H1 (cell line): ENCODE results near the gene SLC35D3. TPM values are rescaled to one million over a fixed set of nuclear protein-coding genes. Genes with fewer than 3 reads are reported as not detected.

Experiments
- CTCF ChIA-PET: fragments of 300-600 bp; sonication (Branson Sonifier 250); formaldehyde crosslinking; loops from one replicate; lab custom pipeline; 2021; ENCODE audit not compliant: partially characterized antibody; lab: Charles Lee
- POLR2A ChIA-PET: fragments of 300-600 bp; sonication (Branson Sonifier 250); formaldehyde crosslinking; loops from one replicate; lab custom pipeline; 2021; ENCODE audit warnings: inconsistent platforms; ENCODE audit not compliant: partially characterized antibody; lab: Charles Lee
- DNase-seq, 2 experiments: peaks; one replicate each; pipeline versions ENCODE4 v3.0.0 to v3.0.0-alpha.2; 2010 to 2022; ENCODE audit warnings: low spot score in 2 of 2, low read depth in 1 of 2, mixed read lengths in 1 of 2
- FAIRE-seq: peaks from 2 replicates; lab custom pipeline; 2011; peaks lifted over from hg19 to GRCh38; lab: Jason Lieb, UNC
- H2AFZ ChIP-seq: 2 replicates; pipeline ENCODE4 v1.8.1; 2012; ENCODE audit warnings: low read length, inconsistent platforms
- H2AK5ac ChIP-seq: 2 replicates; pipeline ENCODE4 v1.6.1; 2013; ENCODE audit warnings: low read depth, low read length
- H2BK120ac ChIP-seq: replicated peaks from 2 replicates; pipeline ENCODE3; 2013; ENCODE audit warnings: low read depth, low read length, inconsistent platforms
- H2BK12ac ChIP-seq: 2 replicates; pipeline ENCODE4 v1.6.1; 2013; ENCODE audit warnings: low read depth, low read length
- H2BK15ac ChIP-seq: 2 replicates; pipeline ENCODE4 v1.6.1; 2013; ENCODE audit warnings: low read length
- H2BK20ac ChIP-seq: 2 replicates; pipeline ENCODE4 v1.6.1; 2013; ENCODE audit warnings: low read length
- H2BK5ac ChIP-seq: 2 replicates; pipeline ENCODE4 v1.6.1; 2013; ENCODE audit warnings: low read depth, low read length
- H3K14ac ChIP-seq: 2 replicates; pipeline ENCODE4 v1.6.1; 2013; ENCODE audit warnings: inconsistent platforms; ENCODE audit not compliant: insufficient read length
- H3K18ac ChIP-seq: 2 replicates; pipeline ENCODE4 v1.6.1; 2013; ENCODE audit warnings: low read length; ENCODE audit errors: extremely low read depth
- H3K23ac ChIP-seq: 2 replicates; pipeline ENCODE4 v1.6.1; 2013; ENCODE audit warnings: inconsistent platforms; ENCODE audit not compliant: insufficient read length
- H3K23me2 ChIP-seq: 2 replicates; pipeline ENCODE4 v1.6.1; 2013; ENCODE audit warnings: low read depth, low read length
- H3K27ac ChIP-seq: 2 replicates; pipeline ENCODE4 v1.6.1; 2011; ENCODE audit warnings: low read depth, low read length, inconsistent platforms
- H3K27me3 ChIP-seq, 4 experiments: replicated peaks in 1 of 4; 1 replicate in 1 of 4; 2 replicates in 3 of 4; pipeline versions ENCODE4 v1.6.1 to v1.8.1; 2011 to 2013; ENCODE audit warnings: low read length in 3 of 4, mild to moderate bottlenecking in 3 of 4, inconsistent platforms in 2 of 4, mixed read lengths in 2 of 4, moderate library complexity in 1 of 4; ENCODE audit not compliant: control insufficient read depth in 3 of 4, insufficient read depth in 3 of 4; ENCODE audit errors: extremely low read depth in 1 of 4
- H3K36me3 ChIP-seq, 4 experiments: 2 replicates each; pipeline versions ENCODE4 v1.6.1 to v1.8.1; 2011 to 2013; ENCODE audit warnings: mild to moderate bottlenecking in 4 of 4, low read length in 3 of 4, moderate library complexity in 2 of 4, control low read depth in 1 of 4, inconsistent platforms in 1 of 4; ENCODE audit not compliant: insufficient read depth in 4 of 4, control insufficient read depth in 2 of 4
- H3K4ac ChIP-seq: replicated peaks from 2 replicates; pipeline ENCODE3; 2013; ENCODE audit warnings: low read length, low read depth, mixed read lengths, inconsistent platforms; ENCODE audit not compliant: insufficient read length
- H3K4me1 ChIP-seq, 4 experiments: replicated peaks in 1 of 4; 1 replicate in 1 of 4; 2 replicates in 3 of 4; pipeline versions ENCODE4 v1.6.1 to v1.8.1; 2011 to 2013; ENCODE audit warnings: low read length in 3 of 4, inconsistent platforms in 2 of 4, mixed read lengths in 1 of 4; ENCODE audit not compliant: insufficient read depth in 4 of 4, control insufficient read depth in 3 of 4
- H3K4me2 ChIP-seq, 2 experiments: 2 replicates each; pipeline versions ENCODE4 v1.6.1 to v1.8.1; 2011 to 2013; ENCODE audit warnings: low read depth in 2 of 2, low read length in 2 of 2, control low read depth in 1 of 2, inconsistent platforms in 1 of 2, mild to moderate bottlenecking in 1 of 2; ENCODE audit not compliant: insufficient read depth in 1 of 2
- H3K4me3 ChIP-seq, 4 experiments: fragments of 200-600, 300-600 bp in 1 of 4; sonication (generic), shearing (Covaris generic), sonication (Bioruptor Twin) in 1 of 4; 2 replicates each; pipeline versions ENCODE4 v1.5.1 to v1.8.1; 2011 to 2016; ENCODE audit warnings: low read length in 4 of 4, low read depth in 3 of 4, control low read depth in 2 of 4, inconsistent platforms in 2 of 4, mild to moderate bottlenecking in 2 of 4, mixed read lengths in 1 of 4, moderate library complexity in 1 of 4; ENCODE audit not compliant: insufficient read depth in 2 of 4; ENCODE audit errors: extremely low read depth in 1 of 4
- H3K56ac ChIP-seq: replicated peaks from 2 replicates; pipeline ENCODE3; 2013; ENCODE audit warnings: low read depth, mild to moderate bottlenecking, mixed read lengths, low read length, inconsistent platforms; ENCODE audit not compliant: insufficient read length
- H3K79me1 ChIP-seq: 2 replicates; pipeline ENCODE4 v1.6.1; 2013; ENCODE audit warnings: low read depth, low read length, control low read depth
- H3K79me2 ChIP-seq, 2 experiments: 2 replicates each; pipeline versions ENCODE4 v1.6.1 to v1.8.1; 2012 to 2013; ENCODE audit warnings: low read length in 2 of 2, mild to moderate bottlenecking in 2 of 2, inconsistent platforms in 1 of 2; ENCODE audit not compliant: insufficient read depth in 2 of 2, control insufficient read depth in 1 of 2
- H3K9ac ChIP-seq, 4 experiments: replicated peaks in 1 of 4; 1 replicate in 1 of 4; 2 replicates in 3 of 4; pipeline versions ENCODE4 v1.6.1 to v1.8.1; 2011 to 2013; ENCODE audit warnings: low read depth in 3 of 4, low read length in 3 of 4, control low read depth in 2 of 4, mild to moderate bottlenecking in 2 of 4, moderate library complexity in 2 of 4, inconsistent platforms in 1 of 4; ENCODE audit errors: extremely low read depth in 1 of 4
- H3K9me3 ChIP-seq, 2 experiments: 2 replicates each; pipeline versions ENCODE4 v1.6.1 to v1.8.1; 2012 to 2013; ENCODE audit warnings: mild to moderate bottlenecking in 2 of 2, moderate library complexity in 2 of 2, control low read depth in 1 of 2, inconsistent platforms in 1 of 2, low read depth in 1 of 2, low read length in 1 of 2, mixed read lengths in 1 of 2; ENCODE audit not compliant: insufficient read depth in 2 of 2
- H4K20me1 ChIP-seq, 2 experiments: replicated peaks in 1 of 2; 2 replicates each; pipeline versions ENCODE3 to v1.8.1; 2011 to 2013; ENCODE audit warnings: inconsistent platforms in 2 of 2, low read length in 2 of 2, mild to moderate bottlenecking in 1 of 2; ENCODE audit not compliant: insufficient read depth in 2 of 2, control insufficient read depth in 1 of 2
- H4K5ac ChIP-seq: 2 replicates; pipeline ENCODE4 v1.6.1; 2013; ENCODE audit warnings: low read length, low read depth, mixed read lengths, inconsistent platforms; ENCODE audit not compliant: insufficient read length
- H4K8ac ChIP-seq: 2 replicates; pipeline ENCODE4 v1.8.0; 2013; ENCODE audit warnings: mild to moderate bottlenecking, moderate library complexity, low read length, inconsistent platforms; ENCODE audit not compliant: insufficient read depth; ENCODE audit errors: extremely low read depth
- H4K91ac ChIP-seq: replicated peaks from 2 replicates; pipeline ENCODE3; 2013; ENCODE audit warnings: low read length, mixed read lengths, inconsistent platforms; ENCODE audit not compliant: insufficient read length
- BACH1 ChIP-seq: IDR thresholded peaks from 2 replicates; pipeline ENCODE4 v1.6.1; 2012; ENCODE audit warnings: low read length, improper control_type of control experiment
- KDM4A ChIP-seq: IDR thresholded peaks from one replicate; pipeline ENCODE4 v1.7.1; 2012; ENCODE audit warnings: low read depth, mild to moderate bottlenecking, moderate library complexity, low read length, inconsistent platforms; ENCODE audit not compliant: severe bottlenecking
- WGBS, 2 experiments: shearing (Covaris generic) in 1 of 2; methylation state at CpG; one replicate each; pipeline versions ENCODE4 v1.1.6 to v1.1.7; 2013 to 2015; ENCODE audit warnings: low lambda C conversion rate in 2 of 2, mixed read lengths in 2 of 2, inconsistent platforms in 1 of 2, low coverage in 1 of 2, missing lambda C conversion rate in 1 of 2; ENCODE audit not compliant: insufficient replicate concordance in 2 of 2, insufficient coverage in 1 of 2, insufficient read length in 1 of 2; ENCODE audit errors: extremely low coverage in 1 of 2, missing lambda C conversion rate in 1 of 2; 5-methylcytosine and 5-hydroxymethylcytosine counted together
- polyA plus RNA-seq, 7 experiments: library from polyadenylated mRNA; depleted of rRNA in 3 of 7; stranded (reverse) in 5 of 7; unstranded in 2 of 7; fragments of >200 nt in 5 of 7; fragments of 200-250 nt in 2 of 7; gene quantifications; 1 replicate in 5 of 7; 2 replicates in 1 of 7; 4 replicates in 1 of 7; pipeline versions ENCODE4 v1.2.1 to v1.2.3, GENCODE V29; 2011 to 2013; ENCODE audit warnings: missing spikeins in 2 of 7, mixed read lengths in 2 of 7
- total RNA-seq: library from RNA; stranded (reverse); fragmentation: NEBNext Ultra II Directional; extraction: Animal tissue kit (Norgen Biotek cat#: 25700); gene quantifications from 2 replicates; pipeline ENCODE4 v1.2.1, GENCODE V29; 2021

Gene SLC35D3
- total and polyA plus RNA-seq, 2 of the 8 experiments (the other 6 are each of a cell fraction or from before 2014, with no cell fraction given) = 0.27 to 0.39 TPM

- Histone ChIP-seq H3K9ac (peak overlapping the region in 1 of 4 experiments; percentile 39; a peak in 3 of 7 replicates), H3K56ac (no peak overlapping the region), H4K8ac (peak overlapping the region; percentile 92; the same call in 1 of the 2 replicates), H3K14ac (no peak overlapping the region), H3K4me1 (peaks cover 0 to 12% (median 10%) of the 10 kb centered on the region in 4 experiments; a peak in 5 of 7 replicates), H3K79me2 (no peaks in the 10 kb centered on the region), H4K20me1 (no peaks in the 10 kb centered on the region), H2BK12ac (peak overlapping the region; percentile 82; the same call in 1 of the 2 replicates), H3K18ac (peak overlapping the region; percentile 48; the same call in 1 of the 2 replicates), H2AK5ac (no peak overlapping the region), H3K4me2 (peak overlapping the region; percentile 88 to 99), H2AFZ (peak overlapping the region; percentile 96; the same call in 1 of the 2 replicates), H2BK15ac (peak overlapping the region; percentile 9; the same call in 1 of the 2 replicates), H2BK120ac (no peak overlapping the region), H4K5ac (no peak overlapping the region), H3K27ac (no peak overlapping the region), H2BK5ac (peak overlapping the region; percentile 71; the same call in 1 of the 2 replicates), H3K4me3 (peak overlapping the region; percentile 37 to 60 (median 48)), H4K91ac (peak overlapping the region; percentile 75), H3K23ac (no peak overlapping the region), H3K27me3 (peaks cover 30 to 53% (median 52%) of the 10 kb centered on the region in 4 experiments), H2BK20ac (peak overlapping the region; percentile 28; the same call in 1 of the 2 replicates), H3K4ac (peak overlapping the region; percentile 58), H3K23me2 (peaks cover 16% of the 10 kb centered on the region), H3K79me1 (no peaks in the 10 kb centered on the region), H3K36me3 (peaks cover 0 to 4% (median 0%) of the 10 kb centered on the region in 4 experiments; a peak in 1 of 8 replicates), H3K9me3 (peaks cover 0 to 3% of the 10 kb centered on the region in 2 experiments; a peak in 1 of 4 replicates)
- peak in 1 of 2 experiments; percentile 47 for DNase-seq
- POLR2A ChIA-PET = interaction anchor here (1.6 to 3.8 kb wide), 2 partner anchors 36 to 633 kb away, joined by 4 to 26 read pairs; partner anchors contain the start of gene BCLAF1
- TF ChIP-seq KDM4A (peak; percentile 9), BACH1 (no peak)
- CTCF ChIA-PET = interaction anchor here (0.8 to 4.6 kb wide), 11 partner anchors 9 to 343 kb away, joined by 3 to 36 read pairs (median 4); no protein-coding TSS in a partner anchor
- WGBS, 2 experiments = 17% methylated on average over 7 of the region's 29 CpGs; no CpG with 5 or more reads in 1 of the 2 experiments
- no peak for FAIRE-seq
These were observed 545 bp downstream of the SLC35D3 start for GRCh38 chr6:136922685-136923006.
